GM19452 (cell line): ENCODE measurements around the gene HCFC1.
A peak's percentile ranks its signal among the peaks of the same experiment; 100 is the strongest.

Experiments
- ATAC-seq: cut with Tn5 transposase; IDR thresholded peaks from one replicate; pipeline ENCODE4 v1.9.1; 2021; ENCODE audit not compliant: unreplicated experiment

Gene HCFC1

DNA sequence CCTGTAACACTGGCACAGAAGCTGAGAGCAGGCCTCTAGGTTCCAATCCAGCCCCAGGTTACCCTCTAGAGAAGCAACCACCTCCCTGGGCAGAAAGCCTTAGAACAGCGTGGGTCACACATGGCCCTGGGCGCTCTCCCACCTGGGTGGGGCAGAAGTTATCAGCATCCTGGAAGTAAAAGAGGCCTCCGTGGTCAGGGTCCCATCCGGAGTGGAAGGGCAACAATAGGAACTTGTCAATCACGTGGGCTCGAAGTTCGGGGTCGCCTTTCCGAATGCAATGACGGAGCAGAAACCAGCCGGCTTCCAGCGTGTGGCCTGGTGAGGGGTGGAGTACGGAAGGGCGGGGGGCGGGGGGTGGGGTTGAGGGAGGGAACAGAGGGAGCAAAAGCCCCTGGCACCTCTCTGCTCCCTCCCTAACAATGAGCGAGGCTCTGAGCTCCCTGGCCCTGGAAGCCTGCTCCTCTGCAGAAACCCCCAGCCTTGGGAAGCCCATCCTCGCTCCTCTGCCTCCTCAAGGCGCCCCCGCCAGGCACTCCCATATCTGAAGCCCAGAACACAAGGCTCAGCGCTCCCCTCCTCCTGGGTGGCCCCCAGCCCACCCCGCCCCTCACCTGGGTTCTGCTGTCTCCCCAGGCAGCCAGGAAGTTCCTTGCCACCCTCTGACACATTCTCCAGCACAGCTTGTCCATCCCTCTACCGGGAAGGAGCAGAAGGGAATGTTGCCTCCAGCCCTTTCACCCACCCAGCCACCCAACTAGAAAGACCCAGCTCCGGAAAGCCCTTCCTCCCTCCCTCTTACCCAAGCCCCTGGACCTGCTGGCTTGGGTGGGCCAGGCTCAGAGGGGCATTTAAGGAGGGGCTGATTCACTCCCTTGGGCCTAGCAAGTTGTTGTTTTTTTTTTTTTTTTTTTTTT, 30.0 kb downstream of the HCFC1 start:
- no peak for ATAC-seq

DNA sequence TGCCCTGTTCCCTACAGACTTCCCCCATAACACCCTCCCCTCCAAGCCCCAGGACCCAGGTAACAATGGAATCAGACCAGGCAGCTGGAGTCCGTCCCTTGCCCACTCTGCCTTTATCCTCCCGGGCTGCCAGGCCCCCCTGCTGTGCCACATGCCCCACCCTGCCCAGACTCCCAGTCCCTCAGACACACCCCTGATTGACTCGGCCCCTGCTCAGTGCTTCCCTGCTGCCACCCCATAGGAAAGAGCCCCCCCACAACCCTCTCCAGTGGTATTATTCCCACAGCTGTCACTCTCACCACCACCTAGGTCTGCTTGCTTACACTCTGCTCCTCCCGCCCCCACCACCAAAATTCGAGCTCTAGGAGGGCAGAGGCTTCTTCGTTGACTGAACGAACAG, 32.0 kb downstream of the HCFC1 start:
- ATAC-seq: no peak

DNA sequence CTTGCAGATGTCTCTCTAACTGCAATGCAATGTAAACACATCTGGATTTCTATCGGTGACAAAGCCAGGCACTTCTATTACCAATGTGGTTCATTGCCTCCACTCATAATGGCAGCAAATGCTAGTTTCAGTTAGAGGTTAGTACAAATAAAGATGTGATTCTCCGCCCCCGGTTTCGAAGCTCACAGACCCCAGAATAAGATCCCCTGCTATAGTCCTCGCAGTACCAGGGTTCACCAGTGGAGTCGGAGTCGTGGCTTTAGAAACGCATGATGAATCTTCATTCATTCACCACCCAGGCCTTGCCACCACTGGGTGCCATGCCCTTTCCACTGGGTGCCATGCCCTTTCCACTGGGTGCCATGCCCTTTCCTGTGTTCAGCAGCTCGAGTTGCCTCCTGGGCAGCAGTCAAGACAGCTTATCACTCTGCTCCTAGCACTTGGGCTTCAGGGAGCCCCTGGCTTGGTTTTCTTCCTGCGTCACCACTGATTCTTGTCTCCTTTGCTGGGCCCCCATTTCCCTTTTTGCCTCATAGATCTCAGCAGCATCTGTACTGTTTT, 33.3 kb downstream of the HCFC1 start:
- ATAC-seq: no peak

GRCh38 chrX:153937056-153937455, 34.6 kb downstream of the HCFC1 start:
- no peak for ATAC-seq

DNA sequence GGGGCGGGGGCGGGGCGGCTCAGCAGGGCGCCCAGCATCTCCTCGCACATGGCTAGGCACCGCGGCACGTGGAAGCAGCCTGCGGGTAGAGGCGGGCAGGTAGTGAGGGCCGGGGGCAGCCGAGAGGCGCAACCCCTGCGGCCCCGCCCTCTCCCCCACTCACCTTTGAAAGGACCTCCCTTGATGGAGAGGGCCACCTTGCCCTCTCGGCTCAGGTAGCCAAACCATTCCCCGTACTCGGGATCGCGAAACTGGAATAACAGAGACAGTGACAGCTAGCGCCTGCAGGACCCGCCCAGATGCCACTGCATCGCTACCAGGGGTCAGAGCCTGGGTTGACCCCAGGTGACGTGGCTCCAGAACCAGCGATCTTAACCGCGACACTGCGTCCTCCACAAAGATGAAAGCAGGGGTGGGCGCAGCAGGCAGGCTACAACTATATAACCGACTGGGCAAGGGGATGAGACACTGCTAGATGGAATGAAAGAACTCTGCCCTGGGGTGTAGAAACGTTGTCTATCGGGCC, 36.2 kb downstream of the HCFC1 start:
- peak; percentile 30 for ATAC-seq

DNA sequence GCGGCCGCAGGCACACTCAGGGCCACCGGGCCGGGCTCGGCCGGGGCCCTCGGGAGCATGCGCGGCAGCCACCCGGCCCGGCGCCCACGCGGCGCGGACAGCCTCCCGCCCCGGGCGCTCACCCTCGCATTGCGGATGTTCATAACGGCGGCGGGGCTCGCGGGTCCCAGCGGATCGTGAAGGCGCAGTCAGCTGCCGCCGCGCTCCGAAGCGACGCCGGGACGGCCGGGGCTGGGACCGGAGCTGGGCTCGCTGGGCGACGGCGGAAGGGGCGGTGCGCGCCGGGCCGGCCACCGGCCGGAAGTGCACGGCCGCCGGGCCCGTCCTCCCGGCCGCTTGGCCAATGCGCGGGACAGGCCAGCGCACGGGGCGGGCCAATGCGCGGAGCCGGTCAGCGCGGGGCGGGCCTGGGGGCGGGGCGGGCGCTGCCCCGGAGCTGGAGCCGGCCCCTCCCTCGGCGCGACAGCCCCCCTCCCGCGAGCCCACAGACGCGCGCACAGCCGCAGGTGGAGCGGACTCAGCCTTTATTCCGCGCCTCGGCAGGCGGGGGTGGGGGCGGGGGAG, 36.8 kb downstream of the HCFC1 start, which contains the start of gene NAA10:
TSS of gene NAA10 (minus strand) at position 276 of the 564 bp plus-strand sequence. CDS start at position 143, 133 bp downstream.
- peak; percentile 79 for ATAC-seq

DNA sequence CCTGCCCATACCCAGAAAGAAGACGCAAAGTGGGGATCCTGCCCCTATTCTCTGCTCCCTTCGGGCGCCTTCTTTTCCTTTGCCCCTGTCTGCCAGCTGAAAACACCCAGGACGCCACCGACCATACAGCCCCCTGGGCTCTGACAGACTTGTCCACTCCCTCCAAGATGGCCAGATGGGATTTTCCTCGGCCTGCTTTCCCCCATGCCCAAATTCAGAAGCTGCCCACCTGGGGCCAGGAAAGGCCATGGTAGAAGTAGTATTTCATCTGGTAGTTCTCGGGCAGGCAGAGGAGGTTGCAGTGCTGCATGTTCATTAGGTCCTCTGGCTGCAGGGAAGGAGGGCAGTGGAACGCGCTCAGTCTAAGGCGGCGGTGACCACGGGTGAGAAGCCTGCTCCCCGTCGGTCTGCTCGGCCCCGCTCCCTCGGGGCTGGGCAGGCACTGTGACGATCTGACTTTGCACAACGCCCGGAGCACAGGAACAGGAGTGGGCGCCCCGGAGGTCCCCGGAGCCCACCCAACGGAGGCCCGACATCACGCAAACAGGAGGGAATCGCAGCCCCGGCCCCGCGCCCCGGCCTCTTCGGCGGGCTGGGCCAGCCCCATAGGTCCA, 37.4 kb downstream of the HCFC1 start:
- peak; percentile 27 for ATAC-seq

- ATAC-seq: no peak
Observed at GRCh38 chrX:153933748-153934147, 37.9 kb downstream of the HCFC1 start.

- ATAC-seq: no peak
Observed at GRCh38 chrX:153932220-153932915, 39.2 kb downstream of the HCFC1 start.

GRCh38 chrX:153931748-153932147, 39.9 kb downstream of the HCFC1 start:
- no peak for ATAC-seq

DNA sequence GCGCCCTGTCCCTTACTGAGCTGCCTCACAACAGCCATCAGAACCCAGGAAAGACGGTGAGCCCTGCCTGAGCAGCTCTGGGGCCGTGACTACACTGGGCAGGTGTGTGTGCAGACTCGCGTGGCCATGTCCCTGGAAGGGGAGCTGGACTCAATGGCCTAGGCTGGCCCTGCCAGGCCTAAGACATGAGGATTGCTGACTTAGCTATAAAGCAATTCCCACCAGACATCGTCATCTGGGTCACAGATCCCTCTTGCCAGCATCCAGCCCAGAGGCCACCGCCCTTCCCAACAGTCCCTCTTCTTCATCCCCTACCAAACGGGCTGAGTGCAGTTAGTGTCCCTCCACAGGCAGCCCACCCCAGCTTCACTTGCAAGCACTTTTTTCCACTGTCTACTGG, 40.5 kb downstream of the HCFC1 start:
- ATAC-seq: no peak

DNA sequence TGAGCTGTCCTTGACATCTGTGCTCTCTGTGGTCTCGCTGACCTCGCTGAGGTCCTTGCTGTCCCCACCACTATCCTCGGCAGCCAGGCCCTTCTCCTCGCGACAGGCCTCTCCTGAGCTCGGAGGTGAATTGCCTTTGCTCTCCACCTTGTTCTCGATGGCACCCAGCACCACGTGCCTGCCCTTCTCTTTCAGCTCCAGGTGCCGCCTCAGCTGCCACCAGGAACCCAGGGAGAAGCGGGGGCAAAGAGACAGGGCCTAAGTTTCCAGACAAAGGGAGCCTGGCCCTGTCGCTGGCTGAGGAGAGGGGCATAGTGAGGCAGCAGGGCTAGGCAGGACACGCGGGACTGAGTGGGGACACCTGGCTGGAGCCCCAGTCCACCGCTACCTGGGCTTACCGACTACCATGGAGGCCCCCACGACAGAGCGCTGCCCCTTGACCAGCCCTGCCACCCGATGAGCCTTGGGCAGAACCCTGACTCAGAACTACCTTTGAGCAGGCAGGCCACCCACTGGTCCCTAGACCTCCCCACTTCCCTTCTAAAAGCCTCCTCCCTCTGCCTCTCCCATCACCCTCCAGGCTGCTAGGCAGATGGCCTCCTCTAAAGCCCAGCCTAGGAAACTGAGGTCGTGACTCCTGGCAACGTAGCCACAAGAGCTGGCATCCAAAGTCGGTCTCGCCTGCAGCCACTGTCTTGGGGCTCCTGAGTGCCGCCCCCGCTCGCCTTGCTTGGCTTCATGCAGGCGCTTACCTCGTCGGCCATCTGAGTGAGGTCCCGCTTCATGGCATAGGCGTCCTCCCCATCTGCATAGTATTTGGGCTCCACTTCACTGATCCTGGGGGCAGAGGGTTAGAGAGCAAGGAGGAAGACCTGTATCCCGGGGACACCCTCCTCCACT, 41.4 kb downstream of the HCFC1 start:
- ATAC-seq: no peak

DNA sequence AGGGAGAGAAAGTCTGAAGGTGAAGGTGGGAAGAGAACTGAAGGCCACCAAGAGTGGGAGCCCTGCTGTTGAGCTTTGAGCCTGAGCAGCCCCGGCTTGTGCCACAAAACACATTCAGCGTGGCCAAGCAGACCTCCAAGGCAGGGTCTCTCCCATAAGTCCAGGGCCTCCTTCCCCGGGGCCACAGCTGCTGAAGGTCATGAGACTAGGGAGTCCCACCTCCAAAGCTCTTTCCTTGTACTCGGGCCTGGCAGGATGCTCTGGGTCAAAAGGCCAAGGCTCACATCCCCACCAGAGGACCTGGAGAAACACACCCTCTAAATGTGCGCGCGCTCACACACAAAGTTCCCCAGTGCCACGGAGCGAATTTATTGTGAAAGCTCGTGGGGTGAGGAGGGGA, 42.0 kb downstream of the HCFC1 start:
- ATAC-seq: no peak

GRCh38 chrX:153928846-153929245, 42.8 kb downstream of the HCFC1 start:
- ATAC-seq: no peak

- ATAC-seq: peak; percentile 65
Observed at GRCh38 chrX:153927922-153928760, 43.5 kb downstream of the HCFC1 start.

GRCh38 chrX:153927672-153927921, 44.0 kb downstream of the HCFC1 start:
- ATAC-seq: no peak

DNA sequence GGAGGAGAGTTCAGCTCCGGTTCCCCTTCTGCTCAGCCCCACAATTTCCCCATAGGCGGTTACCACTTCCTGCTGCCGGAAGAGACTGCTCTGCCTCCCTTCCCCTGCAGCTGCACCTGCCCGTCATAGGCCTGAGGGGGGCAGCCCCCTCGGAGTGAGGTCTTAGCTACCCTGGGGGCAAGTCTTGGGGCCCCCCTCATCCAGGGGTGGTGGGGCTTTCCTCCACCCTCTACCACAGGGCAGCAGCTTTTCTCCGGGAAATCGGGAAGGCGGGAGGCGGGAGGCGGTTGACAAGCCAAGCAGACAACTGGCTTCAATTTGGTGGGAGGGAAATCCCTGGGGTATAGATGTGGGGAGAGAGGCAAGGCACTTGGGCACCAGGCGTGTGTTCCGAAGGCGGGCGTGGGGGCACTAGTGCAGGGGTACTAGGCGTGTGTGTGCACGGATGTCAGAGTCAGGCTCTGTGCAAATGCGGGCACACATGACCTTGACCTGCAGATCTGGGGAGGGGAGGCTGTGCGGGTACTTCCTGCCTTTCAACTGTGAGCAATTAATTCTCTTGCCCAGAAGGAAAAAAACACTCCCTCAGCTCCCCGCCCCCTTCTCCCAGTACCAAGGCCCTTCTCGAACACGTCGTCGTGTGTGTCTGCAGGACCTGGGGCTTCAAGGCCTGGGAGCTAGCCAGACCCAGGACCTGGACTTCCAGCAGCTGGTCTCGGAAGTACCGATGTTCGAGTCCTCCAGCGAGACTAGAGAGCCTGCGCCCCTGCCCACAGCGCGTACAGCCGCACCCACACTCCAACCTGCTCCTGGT, 44.6 kb downstream of the HCFC1 start:
- peak; percentile 44 for ATAC-seq

GRCh38 chrX:153926552-153926857, 45.1 kb downstream of the HCFC1 start:
- no peak for ATAC-seq
